ENCODE results near the gene CCDC92B.

Gene CCDC92B

GRCh38 chr17:2777242-2777867 lies 27.9 kb upstream of the CCDC92B start:
- DNase-seq: no peak

DNA sequence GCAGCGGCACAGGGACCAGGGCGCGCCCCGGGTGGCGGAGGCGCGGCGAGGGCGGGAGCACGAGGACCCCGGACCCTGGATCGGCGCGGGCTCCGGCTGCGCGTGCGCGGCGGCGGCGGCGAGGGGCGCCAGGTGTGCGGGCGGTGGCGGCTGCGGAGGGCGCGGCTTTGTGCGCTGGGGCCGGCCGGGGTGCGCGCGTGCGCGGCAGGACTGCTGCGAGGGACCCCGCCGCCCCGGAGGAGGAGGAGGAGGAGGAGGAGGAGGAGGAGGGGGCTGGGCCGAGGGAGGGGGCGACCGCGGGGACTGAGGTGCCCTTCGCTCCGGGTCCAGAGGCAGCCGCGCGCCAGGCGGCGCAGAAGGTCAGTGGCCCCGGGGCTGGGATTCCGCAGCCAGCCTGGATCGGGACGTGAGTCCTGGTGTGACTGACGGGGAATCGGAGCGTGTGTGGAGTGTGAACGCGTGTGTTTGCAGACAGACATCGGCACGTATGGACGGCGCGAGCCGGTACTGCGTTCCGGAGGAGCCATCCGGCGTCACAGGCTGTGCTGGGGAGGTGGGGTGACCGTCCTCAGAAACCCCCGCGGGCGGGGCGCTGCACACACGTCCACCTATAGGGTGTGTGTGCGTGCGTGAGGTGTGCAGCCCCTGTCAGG lies 27.3 kb upstream of the CCDC92B start:
- no peak for DNase-seq

- no peak for DNase-seq
Measured at GRCh38 chr17:2775206-2775605, 25.8 kb upstream of the CCDC92B start.

- DNase-seq: no peak
Measured at GRCh38 chr17:2770129-2770528, 20.7 kb upstream of the CCDC92B start.

- no peak for DNase-seq
Measured at GRCh38 chr17:2758870-2759269, 9.4 kb upstream of the CCDC92B start.

DNA sequence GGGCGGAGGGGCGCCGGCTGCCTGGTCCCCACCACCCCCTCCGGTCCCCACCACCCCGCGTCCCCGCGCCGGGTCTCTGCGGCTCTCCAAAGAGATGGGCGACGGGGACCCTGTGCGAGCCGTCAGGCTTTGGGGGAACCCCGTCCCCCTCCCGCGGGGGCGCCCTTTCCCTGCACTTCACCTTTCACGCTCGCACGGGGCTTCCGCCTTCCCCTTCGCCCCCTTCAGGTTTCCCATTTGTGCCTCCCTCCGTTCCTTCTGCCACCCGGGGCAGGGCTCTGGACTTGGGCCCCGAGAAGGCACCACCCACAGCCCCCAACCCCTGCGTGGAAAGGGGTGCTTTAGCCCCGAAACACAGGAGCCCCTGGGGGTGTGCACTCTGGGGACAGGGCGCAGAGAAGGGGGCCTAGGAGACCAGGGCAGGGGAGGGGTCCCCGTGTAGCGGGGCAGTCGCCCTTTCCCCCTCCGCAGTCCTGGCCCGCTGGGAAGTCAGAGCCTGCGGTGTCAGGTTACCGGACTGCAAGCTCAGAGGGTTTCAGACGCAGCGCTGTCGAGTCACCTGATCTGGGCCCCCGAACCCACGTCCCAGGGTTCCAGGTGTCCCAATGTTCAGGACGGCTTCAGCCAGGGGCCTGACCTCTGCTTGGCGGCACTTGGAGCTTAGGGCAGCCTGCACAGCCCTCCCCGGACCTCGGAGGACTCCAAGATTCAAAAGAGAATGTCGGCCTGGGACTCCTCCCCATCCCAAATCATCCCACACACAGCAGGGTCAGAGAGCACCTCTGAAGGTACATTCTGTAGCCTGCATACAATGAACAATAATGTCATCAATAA lies 6.7 kb upstream of the CCDC92B start:
- no peak for DNase-seq

DNA sequence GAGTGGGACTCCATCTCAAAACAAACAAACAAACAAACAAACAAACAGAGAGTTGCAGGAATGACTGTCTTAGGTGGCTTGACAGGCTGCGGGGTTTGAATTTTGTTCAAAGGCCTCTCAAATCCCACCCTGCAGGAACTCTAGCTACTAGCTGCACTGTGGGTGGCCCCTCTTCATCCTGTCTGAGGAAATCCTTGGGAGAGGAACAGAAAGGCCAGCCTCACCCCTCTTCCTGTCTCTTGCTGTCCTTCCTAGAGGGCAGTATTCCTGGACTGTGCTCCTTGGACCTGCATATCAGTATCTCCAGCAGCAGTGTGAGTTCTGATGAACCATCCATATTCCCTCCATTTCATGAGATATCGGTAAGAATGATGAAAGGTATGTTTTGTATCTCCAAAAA lies 2.0 kb upstream of the CCDC92B start:
- no peak for DNase-seq

DNA sequence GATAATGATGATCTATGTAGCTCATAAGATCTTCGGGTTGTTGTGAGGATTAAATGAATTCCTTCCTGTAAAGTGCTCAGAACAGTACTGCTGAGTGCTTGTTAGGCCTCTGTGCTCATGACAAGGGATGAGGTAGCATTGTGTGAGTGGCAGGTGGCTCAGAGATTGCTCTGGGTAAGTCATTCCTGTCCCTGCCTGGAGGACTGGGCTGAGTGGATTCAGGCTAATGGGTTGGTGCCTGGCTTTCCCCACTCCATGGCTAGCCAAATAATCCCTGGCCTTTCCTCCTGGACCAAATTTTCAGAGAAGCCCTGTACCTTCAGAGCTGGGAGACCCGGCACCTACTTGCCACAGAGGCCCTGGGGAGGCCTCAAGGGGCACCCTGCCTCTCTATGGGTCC lies 1.3 kb upstream of the CCDC92B start:
- DNase-seq: no peak

GRCh38 chr17:2749784-2750181 lies 331 bp upstream of the CCDC92B start:
- DNase-seq: peak; percentile 77

- no peak for DNase-seq
Measured at GRCh38 chr17:2745317-2746037, 4.0 kb downstream of the CCDC92B start.

DNA sequence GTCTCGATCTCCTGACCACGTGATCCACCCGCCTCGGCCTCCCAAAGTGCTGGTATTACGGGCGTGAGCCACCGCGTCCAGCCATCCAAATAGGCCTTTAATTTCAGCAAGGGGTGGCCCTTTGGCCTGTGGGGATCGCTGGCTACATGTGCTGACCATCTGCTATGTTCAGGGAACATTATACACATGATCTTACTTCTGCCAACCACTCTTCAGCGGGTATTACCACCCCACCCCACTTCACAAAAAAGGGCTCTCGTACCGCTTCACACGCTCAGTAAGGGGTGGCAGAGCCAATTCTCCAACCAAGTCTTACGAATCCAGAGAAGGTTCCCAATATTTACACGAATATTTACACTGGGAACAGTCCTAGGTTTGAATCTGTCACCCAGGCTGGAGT lies 11.8 kb downstream of the CCDC92B start:
- no peak for DNase-seq

GRCh38 chr17:2736956-2737355 lies 12.5 kb downstream of the CCDC92B start:
- DNase-seq: no peak

DNA sequence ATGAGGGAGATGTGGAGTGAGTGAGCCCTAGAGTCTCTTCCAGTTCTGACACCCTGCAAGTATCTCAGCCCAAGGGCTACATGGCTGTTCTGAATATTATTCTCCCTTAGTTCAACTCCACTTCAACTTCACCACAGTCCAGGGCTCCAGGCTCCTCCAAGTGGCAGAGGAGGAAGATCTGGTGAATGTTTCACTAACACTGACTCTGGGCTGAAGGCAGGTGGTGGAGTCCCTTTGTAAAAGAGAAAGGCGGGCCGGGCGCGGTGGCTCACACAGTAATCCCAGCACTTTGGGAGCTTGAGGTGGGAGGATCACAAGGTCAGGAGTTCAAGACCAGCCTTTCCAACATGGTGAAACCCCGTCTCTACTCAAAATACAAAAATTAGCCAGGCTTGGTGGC lies 13.6 kb downstream of the CCDC92B start:
- DNase-seq: no peak

DNA sequence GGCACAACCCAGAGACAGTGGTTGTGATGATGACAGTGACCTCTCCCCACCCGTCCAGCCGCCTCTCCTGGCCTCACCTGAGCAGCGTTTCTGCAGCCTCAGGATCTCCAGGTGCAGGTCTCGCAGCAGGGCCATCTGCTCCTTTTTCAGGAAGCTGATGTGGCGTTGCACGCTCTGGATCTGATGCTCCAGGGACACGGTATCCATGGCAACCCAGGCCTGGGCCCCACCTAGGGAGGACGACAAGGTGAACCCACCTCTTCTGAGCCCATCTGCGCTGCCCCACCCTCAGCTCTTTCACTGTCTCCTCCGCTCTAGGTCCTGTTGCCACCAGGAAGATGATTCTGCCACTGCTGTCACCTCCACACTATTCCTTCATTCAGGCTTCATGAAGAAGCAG lies 14.5 kb downstream of the CCDC92B start:
- DNase-seq: no peak

DNA sequence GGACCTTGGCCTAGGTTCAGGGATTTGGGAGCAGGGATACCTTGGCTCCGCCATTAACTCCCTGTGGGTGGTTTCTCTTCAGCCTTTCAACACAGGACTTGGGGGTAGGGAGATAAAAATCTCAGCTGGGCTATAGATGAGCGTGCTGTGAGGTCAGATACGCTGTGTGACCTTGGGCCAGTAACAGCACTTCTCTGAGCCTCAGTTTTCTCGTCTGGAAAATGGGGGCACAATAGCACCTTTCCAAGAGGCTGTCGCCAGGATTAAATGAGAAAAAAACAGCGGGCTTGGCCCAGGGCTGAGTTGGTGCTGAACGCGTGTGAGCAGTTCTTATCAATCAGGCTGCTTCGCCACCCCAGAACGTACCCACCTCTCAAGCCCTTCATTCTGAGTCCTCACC lies 17.6 kb downstream of the CCDC92B start:
- no peak for DNase-seq

- no peak for DNase-seq
Measured at GRCh38 chr17:2730764-2731353, 18.6 kb downstream of the CCDC92B start.

GRCh38 chr17:2724784-2725164 lies 24.7 kb downstream of the CCDC92B start:
- peak; percentile 59 for DNase-seq

- DNase-seq: no peak
Measured at GRCh38 chr17:2723997-2724783, 25.3 kb downstream of the CCDC92B start.

DNA sequence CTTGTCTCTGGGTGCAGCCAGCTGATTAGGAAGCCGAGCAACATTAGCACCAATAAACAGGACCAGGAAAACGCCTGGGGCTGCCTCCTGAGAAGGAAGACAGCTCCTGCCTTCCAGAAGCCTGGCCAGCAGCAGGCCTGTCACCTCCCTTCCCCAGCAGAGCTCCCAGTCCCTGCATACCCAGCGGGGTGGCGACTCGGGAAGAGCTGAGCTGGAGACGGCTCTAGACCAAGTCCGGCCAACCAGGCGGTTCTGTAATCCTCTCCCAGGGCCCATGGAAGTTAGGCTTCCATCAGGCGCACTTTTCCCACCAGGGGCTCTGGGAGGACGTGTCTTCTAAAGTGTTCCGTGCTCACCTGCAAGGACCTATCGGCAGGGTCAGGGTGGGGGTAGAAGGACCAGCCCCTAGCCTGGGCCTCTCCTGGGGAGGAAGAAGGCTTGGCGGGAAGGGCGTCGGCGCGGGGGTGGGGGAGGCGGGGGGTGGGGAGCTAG lies 25.9 kb downstream of the CCDC92B start:
- no peak for DNase-seq

GRCh38 chr17:2722611-2723010 lies 26.8 kb downstream of the CCDC92B start:
- no peak for DNase-seq

DNA sequence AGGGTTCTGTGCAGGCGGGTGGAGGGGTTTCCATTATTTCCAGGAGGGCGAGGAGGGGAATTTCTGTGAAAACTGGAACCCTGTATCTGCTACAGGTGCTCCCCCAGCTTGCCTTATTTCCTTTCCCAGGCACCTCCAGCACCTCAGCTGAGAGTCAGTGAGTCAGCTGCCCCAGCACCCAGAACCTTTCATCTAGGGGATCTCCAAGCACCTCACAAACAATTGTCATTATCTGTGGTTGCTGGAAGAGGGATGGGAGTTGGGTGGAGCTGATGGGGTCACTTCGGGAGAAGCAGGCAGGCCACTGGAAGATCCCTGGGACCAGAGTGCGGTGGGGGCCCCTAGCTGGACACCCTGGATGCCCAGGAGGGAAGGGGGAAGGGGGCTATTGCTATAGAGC lies 27.8 kb downstream of the CCDC92B start:
- no peak for DNase-seq

DNA sequence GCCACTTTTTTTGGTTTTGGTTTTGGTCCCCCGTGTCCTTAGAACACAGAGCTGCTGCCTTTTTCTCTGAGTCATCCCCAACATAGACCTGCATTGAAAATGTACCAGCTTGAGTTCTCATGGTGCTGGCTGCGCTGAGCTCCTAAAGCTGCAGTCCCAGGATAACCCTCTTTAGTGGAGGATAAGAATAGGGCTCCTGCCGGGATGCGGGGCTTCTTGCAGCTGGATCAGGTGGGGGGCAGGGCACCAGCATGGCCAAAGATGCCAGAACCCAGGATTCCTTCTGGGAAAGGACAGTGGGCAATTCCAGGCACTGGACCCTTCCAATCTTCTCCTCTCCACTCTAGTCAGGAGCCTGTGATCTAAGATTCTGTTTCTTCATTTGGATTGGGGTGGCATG lies 29.6 kb downstream of the CCDC92B start:
- no peak for DNase-seq

Data from CD4-positive, alpha-beta T cell treated with Interleukin-17A for 4 hours (primary cell).